Measurements from ENCODE around the gene UBE2C. TPM values are rescaled to one million over a fixed set of nuclear protein-coding genes. Genes with fewer than 3 reads are reported as not detected.

Gene UBE2C
- polyA plus RNA-seq, 3 donors, result 0.15 to 0.58 TPM; not detected in 1

DNA sequence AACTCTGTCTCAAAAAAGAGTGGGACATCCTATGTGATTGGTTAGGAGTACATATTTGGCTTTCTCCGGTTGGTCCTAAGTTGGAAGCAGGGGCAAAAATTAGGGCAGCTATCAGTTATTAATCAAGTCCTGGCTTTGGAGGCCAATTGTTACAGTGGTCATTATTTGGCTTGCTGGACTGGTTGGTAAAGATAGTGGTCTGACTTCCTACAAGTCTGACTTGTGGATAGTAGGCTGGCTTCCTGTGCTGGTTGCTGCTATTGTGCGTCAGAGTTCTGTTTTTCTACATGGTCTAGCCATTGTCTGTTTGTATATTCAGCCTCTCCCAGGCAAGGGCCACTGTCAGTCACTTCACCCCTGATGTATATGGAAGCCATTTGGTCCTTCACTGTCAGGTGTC, 37.8 kb downstream of the UBE2C start:
- Histone ChIP-seq H2AFZ (ENCODE audit: insufficient read depth, low read depth, low read length, poor library complexity, severe bottlenecking) (no peak overlapping the region), H3K9ac (ENCODE audit: insufficient read depth, low read length, poor library complexity, severe bottlenecking) (no peak overlapping the region), H3K4me3 (replicated peaks in 1 of 3; ENCODE audit: low read depth in 2 of 3, low read length in 3 of 3) (no peak overlapping the region), H3K9me3 (replicated peaks in 1 of 2; ENCODE audit: control insufficient read depth in 1 of 2, insufficient read depth in 1 of 2, low read length in 2 of 2) (no peaks in the 10 kb centered on the region), H3K36me3 (replicated peaks in 1 of 2; ENCODE audit: control insufficient read depth in 1 of 2, insufficient read depth in 2 of 2, low read length in 2 of 2) (peaks cover 67 to 90% of the 10 kb centered on the region in 2 donors), H3K27ac (ENCODE audit: low read depth in 1 of 2, low read length in 2 of 2) (no peak overlapping the region), H4K20me1 (ENCODE audit: insufficient read depth, low read length) (peaks cover 26% of the 10 kb centered on the region), H3K27me3 (ENCODE audit: control insufficient read depth in 2 of 2, insufficient read depth in 2 of 2, low read length in 2 of 2) (no peaks in the 10 kb centered on the region), H3K4me2 (replicated peaks; ENCODE audit: extremely low read depth, low read length, poor library complexity, severe bottlenecking) (no peak overlapping the region), H3K79me2 (ENCODE audit: insufficient read depth, low read length) (peaks cover 27% of the 10 kb centered on the region), H3K4me1 (ENCODE audit: control insufficient read depth in 1 of 2, insufficient read depth in 2 of 2, low read length in 2 of 2) (no peaks in the 10 kb centered on the region)
- intact Hi-C loops (cut with micrococcal nuclease), result no loop called here
- TF ChIP-seq, protein P1, sequence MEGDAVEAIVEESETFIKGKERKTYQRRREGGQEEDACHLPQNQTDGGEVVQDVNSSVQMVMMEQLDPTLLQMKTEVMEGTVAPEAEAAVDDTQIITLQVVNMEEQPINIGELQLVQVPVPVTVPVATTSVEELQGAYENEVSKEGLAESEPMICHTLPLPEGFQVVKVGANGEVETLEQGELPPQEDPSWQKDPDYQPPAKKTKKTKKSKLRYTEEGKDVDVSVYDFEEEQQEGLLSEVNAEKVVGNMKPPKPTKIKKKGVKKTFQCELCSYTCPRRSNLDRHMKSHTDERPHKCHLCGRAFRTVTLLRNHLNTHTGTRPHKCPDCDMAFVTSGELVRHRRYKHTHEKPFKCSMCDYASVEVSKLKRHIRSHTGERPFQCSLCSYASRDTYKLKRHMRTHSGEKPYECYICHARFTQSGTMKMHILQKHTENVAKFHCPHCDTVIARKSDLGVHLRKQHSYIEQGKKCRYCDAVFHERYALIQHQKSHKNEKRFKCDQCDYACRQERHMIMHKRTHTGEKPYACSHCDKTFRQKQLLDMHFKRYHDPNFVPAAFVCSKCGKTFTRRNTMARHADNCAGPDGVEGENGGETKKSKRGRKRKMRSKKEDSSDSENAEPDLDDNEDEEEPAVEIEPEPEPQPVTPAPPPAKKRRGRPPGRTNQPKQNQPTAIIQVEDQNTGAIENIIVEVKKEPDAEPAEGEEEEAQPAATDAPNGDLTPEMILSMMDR (IDR thresholded peaks at IDR 0.05), result no peak
- peaks cover 5% of the 10 kb centered on the region for H3K4me1 Mint-ChIP-seq
- WGBS (ENCODE audit: insufficient coverage), result 100% methylated on average over 2 of the region's 2 CpGs
- no peak overlapping the region for H3K4me3 Mint-ChIP-seq
- no peak for DNase-seq
- H3K27ac Mint-ChIP-seq, result peak overlapping the region in 2 of 7 donors; percentile 46 to 75
- H3K36me3 Mint-ChIP-seq, result peaks cover 61 to 96% of the 10 kb centered on the region in 2 donors
- no peaks in the 10 kb centered on the region for H3K9me3 Mint-ChIP-seq
- peaks cover 0 to 2% (median 1%) of the 10 kb centered on the region in 3 donors for H3K27me3 Mint-ChIP-seq (ENCODE audit: low read depth in 3 of 3)

DNA sequence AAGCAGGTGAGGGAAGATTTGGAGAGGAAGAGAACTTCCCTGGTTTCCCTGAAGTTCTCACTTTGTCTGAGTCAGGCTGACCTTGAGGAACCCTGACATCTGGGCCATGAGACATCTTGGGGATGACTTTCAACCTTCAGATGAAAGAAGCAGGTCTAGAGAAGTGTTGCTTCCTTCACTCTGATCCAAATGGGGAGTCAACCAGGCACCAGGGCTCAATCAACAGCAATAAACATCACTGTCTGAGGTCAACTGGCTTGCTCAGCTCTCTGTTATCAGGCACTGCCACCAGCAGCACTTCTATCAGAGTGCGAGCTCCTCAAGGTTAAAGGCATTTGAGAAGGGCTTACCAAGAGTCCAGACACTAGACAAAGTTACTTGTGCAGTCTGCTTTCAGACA, 38.5 kb downstream of the UBE2C start:
- H2AFZ ChIP-seq (ENCODE audit: insufficient read depth, low read depth, low read length, poor library complexity, severe bottlenecking), result no peak overlapping the region
- Mint-ChIP-seq H3K27ac (peak overlapping the region in 2 of 7 donors; percentile 46 to 69), H3K9me3 (no peaks in the 10 kb centered on the region), H3K27me3 (ENCODE audit: low read depth in 3 of 3) (peaks cover 0 to 2% (median 1%) of the 10 kb centered on the region in 3 donors), H3K4me1 (peaks cover 9% of the 10 kb centered on the region), H3K36me3 (peaks cover 57 to 89% of the 10 kb centered on the region in 2 donors), H3K4me3 (no peak overlapping the region)
- no CpG with 5 or more reads among the region's 1 CpG for WGBS (ENCODE audit: insufficient coverage)
- TF ChIP-seq, protein P1 (IDR thresholded peaks at IDR 0.05), result no peak
- no peaks in the 10 kb centered on the region for H3K27me3 ChIP-seq (ENCODE audit: control insufficient read depth in 2 of 2, insufficient read depth in 2 of 2, low read length in 2 of 2)
- peaks cover 60 to 83% of the 10 kb centered on the region in 2 donors for H3K36me3 ChIP-seq (replicated peaks in 1 of 2; ENCODE audit: control insufficient read depth in 1 of 2, insufficient read depth in 2 of 2, low read length in 2 of 2)
- no peak overlapping the region for H3K4me2 ChIP-seq (replicated peaks; ENCODE audit: extremely low read depth, low read length, poor library complexity, severe bottlenecking)
- no peak overlapping the region for H3K27ac ChIP-seq (ENCODE audit: low read depth in 1 of 2, low read length in 2 of 2)
- no peak for DNase-seq
- peak overlapping the region; percentile 17 for H3K9ac ChIP-seq (ENCODE audit: insufficient read depth, low read length, poor library complexity, severe bottlenecking)
- peaks cover 26% of the 10 kb centered on the region for H4K20me1 ChIP-seq (ENCODE audit: insufficient read depth, low read length)
- no peak overlapping the region for H3K4me3 ChIP-seq (replicated peaks in 1 of 3; ENCODE audit: low read depth in 2 of 3, low read length in 3 of 3)
- H3K9me3 ChIP-seq (replicated peaks in 1 of 2; ENCODE audit: control insufficient read depth in 1 of 2, insufficient read depth in 1 of 2, low read length in 2 of 2), result no peaks in the 10 kb centered on the region
- intact Hi-C loops (cut with micrococcal nuclease), result no loop called here
- H3K79me2 ChIP-seq (ENCODE audit: insufficient read depth, low read length), result peaks cover 34% of the 10 kb centered on the region
- H3K4me1 ChIP-seq (ENCODE audit: control insufficient read depth in 1 of 2, insufficient read depth in 2 of 2, low read length in 2 of 2), result peaks cover 3% of the 10 kb centered on the region in 2 donors
